ENCODE measurements around the gene ARHGAP24.

The ARHGAP24 gene

GRCh38 chr4:85777908-85778631 is 303.1 kb downstream of the ARHGAP24 start:
- ATAC-seq (replicated peaks) (peak; percentile 84 to 85), DNase-seq (no peak)
- H3K4me3 Mint-ChIP-seq: peak overlapping the region; percentile 86 to 90
- H3K36me3 Mint-ChIP-seq: peaks cover 12 to 16% of the 10 kb centered on the region in 2 donors
- H3K27ac Mint-ChIP-seq: peak overlapping the region; percentile 98
- peaks cover 8 to 10% of the 10 kb centered on the region in 2 donors for H3K9me3 Mint-ChIP-seq
- H3K27me3 Mint-ChIP-seq: no peaks in the 10 kb centered on the region
- peaks cover 32 to 52% of the 10 kb centered on the region in 2 donors for H3K4me1 Mint-ChIP-seq

GRCh38 chr4:85778632-85779131 is 303.7 kb downstream of the ARHGAP24 start:
- ATAC-seq (replicated peaks): peak; percentile 86 to 90
- Mint-ChIP-seq H3K36me3 (peaks cover 9 to 16% of the 10 kb centered on the region in 2 donors), H3K4me3 (peak overlapping the region; percentile 86 to 90), H3K27me3 (no peaks in the 10 kb centered on the region), H3K4me1 (peaks cover 35 to 58% of the 10 kb centered on the region in 2 donors), H3K27ac (peak overlapping the region; percentile 98), H3K9me3 (peaks cover 8 to 10% of the 10 kb centered on the region in 2 donors)
- DNase-seq: peak; percentile 5

GRCh38 chr4:85779165-85779564 is 304.2 kb downstream of the ARHGAP24 start:
- Mint-ChIP-seq H3K9me3 (peaks cover 8 to 10% of the 10 kb centered on the region in 2 donors), H3K4me3 (peak overlapping the region; percentile 86 to 90), H3K4me1 (peaks cover 38 to 63% of the 10 kb centered on the region in 2 donors), H3K27me3 (no peaks in the 10 kb centered on the region), H3K36me3 (peaks cover 9 to 16% of the 10 kb centered on the region in 2 donors), H3K27ac (peak overlapping the region; percentile 98)
- ATAC-seq (replicated peaks) (peak; percentile 35 to 56), DNase-seq (no peak)

GRCh38 chr4:85780664-85781063 is 305.7 kb downstream of the ARHGAP24 start:
- peak; percentile 11 for DNase-seq
- H3K27me3 Mint-ChIP-seq: no peaks in the 10 kb centered on the region
- ATAC-seq (replicated peaks): peak; percentile 41 to 49
- H3K4me1 Mint-ChIP-seq: peaks cover 35 to 59% of the 10 kb centered on the region in 2 donors
- peaks cover 1 to 2% of the 10 kb centered on the region in 2 donors for H3K9me3 Mint-ChIP-seq
- H3K27ac Mint-ChIP-seq: peak overlapping the region; percentile 77
- H3K36me3 Mint-ChIP-seq: peaks cover 2 to 6% of the 10 kb centered on the region in 2 donors
- H3K4me3 Mint-ChIP-seq: peak overlapping the region in 1 of 2 donors; percentile 41

GRCh38 chr4:85783483-85783882 is 308.5 kb downstream of the ARHGAP24 start:
- peak overlapping the region; percentile 37 for H3K27ac Mint-ChIP-seq

GRCh38 chr4:85783900-85784299 is 308.9 kb downstream of the ARHGAP24 start:
- H3K4me1 Mint-ChIP-seq: peaks cover 26 to 43% of the 10 kb centered on the region in 2 donors

More at GRCh38 chr4:85783483-85783882, 308.5 kb downstream of the ARHGAP24 start:
- H3K4me3 Mint-ChIP-seq: no peak overlapping the region
- ATAC-seq (replicated peaks) (peak; percentile 33 to 53), DNase-seq (no peak)
- peaks cover 26 to 48% of the 10 kb centered on the region in 2 donors for H3K4me1 Mint-ChIP-seq
- no peaks in the 10 kb centered on the region for H3K9me3 Mint-ChIP-seq
- H3K27me3 Mint-ChIP-seq: no peaks in the 10 kb centered on the region
- peaks cover 0 to 2% of the 10 kb centered on the region in 2 donors for H3K36me3 Mint-ChIP-seq

GRCh38 chr4:85784348-85784747 is 309.4 kb downstream of the ARHGAP24 start:
- Mint-ChIP-seq H3K9me3 (no peaks in the 10 kb centered on the region), H3K36me3 (peaks cover 0 to 2% of the 10 kb centered on the region in 2 donors), H3K27me3 (no peaks in the 10 kb centered on the region), H3K4me3 (no peak overlapping the region), H3K27ac (no peak overlapping the region), H3K4me1 (peaks cover 22 to 39% of the 10 kb centered on the region in 2 donors)
- no peak for ATAC-seq (replicated peaks)
- no peak for DNase-seq

More at GRCh38 chr4:85783900-85784299, 308.9 kb downstream of the ARHGAP24 start:
- Mint-ChIP-seq H3K27me3 (no peaks in the 10 kb centered on the region), H3K9me3 (no peaks in the 10 kb centered on the region), H3K27ac (peak overlapping the region; percentile 53), H3K36me3 (peaks cover 0 to 2% of the 10 kb centered on the region in 2 donors), H3K4me3 (no peak overlapping the region)
- no peak for ATAC-seq (replicated peaks)
- no peak for DNase-seq

- Mint-ChIP-seq H3K27ac (no peak overlapping the region), H3K36me3 (peaks cover 0 to 2% of the 10 kb centered on the region in 2 donors), H3K27me3 (no peaks in the 10 kb centered on the region), H3K9me3 (no peaks in the 10 kb centered on the region), H3K4me1 (peaks cover 22 to 34% of the 10 kb centered on the region in 2 donors), H3K4me3 (no peak overlapping the region)
- DNase-seq (no peak), ATAC-seq (replicated peaks) (no peak)
Measured at GRCh38 chr4:85784947-85785346, 310.0 kb downstream of the ARHGAP24 start.

- Mint-ChIP-seq H3K27ac (no peak overlapping the region), H3K36me3 (peaks cover 2 to 4% of the 10 kb centered on the region in 2 donors), H3K9me3 (no peaks in the 10 kb centered on the region), H3K27me3 (no peaks in the 10 kb centered on the region), H3K4me3 (no peak overlapping the region), H3K4me1 (peaks cover 26 to 27% of the 10 kb centered on the region in 2 donors)
- DNase-seq (no peak), ATAC-seq (replicated peaks) (no peak)
Measured at GRCh38 chr4:85787133-85787532, 312.2 kb downstream of the ARHGAP24 start.

- ATAC-seq (replicated peaks): no peak
- Mint-ChIP-seq H3K27ac (no peak overlapping the region), H3K36me3 (peaks cover 2 to 4% of the 10 kb centered on the region in 2 donors), H3K27me3 (no peaks in the 10 kb centered on the region), H3K9me3 (no peaks in the 10 kb centered on the region), H3K4me1 (peaks cover 27% of the 10 kb centered on the region in 2 donors), H3K4me3 (no peak overlapping the region)
- DNase-seq: no peak
Measured at GRCh38 chr4:85788604-85789003, 313.7 kb downstream of the ARHGAP24 start.

GRCh38 chr4:85789241-85789640 is 314.3 kb downstream of the ARHGAP24 start:
- DNase-seq (no peak), ATAC-seq (replicated peaks) (no peak)
- Mint-ChIP-seq H3K36me3 (peaks cover 2 to 4% of the 10 kb centered on the region in 2 donors), H3K4me1 (peaks cover 20 to 21% of the 10 kb centered on the region in 2 donors), H3K9me3 (no peaks in the 10 kb centered on the region), H3K27ac (no peak overlapping the region), H3K4me3 (no peak overlapping the region), H3K27me3 (no peaks in the 10 kb centered on the region)

GRCh38 chr4:85790582-85790981 is 315.6 kb downstream of the ARHGAP24 start:
- Mint-ChIP-seq H3K4me3 (no peak overlapping the region), H3K27ac (no peak overlapping the region), H3K4me1 (peaks cover 15 to 16% of the 10 kb centered on the region in 2 donors), H3K36me3 (peaks cover 0 to 4% of the 10 kb centered on the region in 2 donors), H3K9me3 (no peaks in the 10 kb centered on the region), H3K27me3 (no peaks in the 10 kb centered on the region)
- no peak for DNase-seq
- ATAC-seq (replicated peaks): no peak

- Mint-ChIP-seq H3K27ac (peak overlapping the region; percentile 1), H3K9me3 (no peaks in the 10 kb centered on the region), H3K4me1 (peaks cover 11 to 16% of the 10 kb centered on the region in 2 donors), H3K27me3 (no peaks in the 10 kb centered on the region), H3K4me3 (no peak overlapping the region), H3K36me3 (peaks cover 0 to 4% of the 10 kb centered on the region in 2 donors)
- DNase-seq: no peak
- ATAC-seq (replicated peaks): no peak
Measured at GRCh38 chr4:85792376-85793232, 317.7 kb downstream of the ARHGAP24 start.

GRCh38 chr4:85793233-85793585 is 318.3 kb downstream of the ARHGAP24 start:
- Mint-ChIP-seq H3K27ac (no peak overlapping the region), H3K27me3 (no peaks in the 10 kb centered on the region), H3K9me3 (no peaks in the 10 kb centered on the region), H3K4me1 (peaks cover 6 to 11% of the 10 kb centered on the region in 2 donors), H3K4me3 (no peak overlapping the region), H3K36me3 (peaks cover 0 to 6% of the 10 kb centered on the region in 2 donors)
- ATAC-seq (replicated peaks) (no peak), DNase-seq (no peak)
